D721Med (cell line): ENCODE results near the gene LAMB4.

Experiments
- DNase-seq: peaks from one replicate; pipeline ENCODE4 v3.0.0; 2011; ENCODE audit warnings: low spot score; ENCODE audit not compliant: insufficient read length
- FAIRE-seq: peaks from 2 replicates; lab custom pipeline; 2011; peaks lifted over from hg19 to GRCh38; lab: Jason Lieb, UNC
- CTCF ChIP-seq: IDR thresholded peaks from 2 replicates; pipeline ENCODE4 v1.5.1; 2012; ENCODE audit warnings: mild to moderate bottlenecking, control low read depth; ENCODE audit not compliant: insufficient read depth; ENCODE audit errors: missing control alignments

Gene LAMB4

GRCh38 chr7:108109221-108109908 is 20.8 kb downstream of the LAMB4 start:
- FAIRE-seq: peak; percentile 58
- peak; percentile 59 for TF ChIP-seq CTCF
- DNase-seq: no peak

DNA sequence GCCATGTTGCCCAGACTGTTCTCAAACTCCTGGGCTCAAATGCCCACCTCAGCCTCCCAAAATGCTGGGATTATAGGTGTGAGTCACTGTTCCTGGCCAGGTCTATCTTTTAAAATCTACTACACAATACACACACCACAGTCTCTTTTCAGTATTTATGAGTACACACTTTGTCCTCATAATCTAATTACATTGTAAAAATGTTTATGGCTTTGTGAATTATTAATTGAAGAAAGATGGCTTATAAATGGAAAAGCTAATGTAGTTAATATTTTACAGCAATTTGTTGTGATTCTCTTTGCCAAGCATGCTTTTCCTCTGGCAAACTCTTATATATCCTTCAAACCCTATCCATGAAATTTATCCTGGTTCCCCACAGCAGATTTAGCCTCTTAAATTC is 22.0 kb downstream of the LAMB4 start:
- FAIRE-seq (no peak), DNase-seq (no peak)
- no peak for TF ChIP-seq CTCF

DNA sequence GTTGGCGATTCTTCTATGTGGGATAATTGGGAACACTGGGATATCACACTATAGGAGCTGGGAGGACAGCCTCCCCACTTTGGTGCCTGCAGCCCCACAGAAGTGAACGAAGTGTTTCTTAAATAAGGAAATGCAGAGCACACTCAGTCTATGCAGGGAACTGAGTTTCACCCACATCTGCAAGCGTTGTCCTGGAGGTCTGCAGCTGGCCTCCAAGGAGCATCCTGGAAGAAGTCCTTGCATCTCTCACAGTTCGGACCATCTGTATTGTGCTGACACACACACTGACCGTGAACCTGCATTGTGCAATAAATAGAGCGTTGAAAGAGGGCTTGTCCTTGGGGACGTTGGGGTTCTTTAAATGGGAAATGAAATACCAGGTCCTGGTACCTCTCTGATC is 25.8 kb downstream of the LAMB4 start:
- no peak for FAIRE-seq
- TF ChIP-seq CTCF: no peak
- no peak for DNase-seq

- FAIRE-seq (no peak), DNase-seq (no peak)
- no peak for TF ChIP-seq CTCF
Observed at GRCh38 chr7:108103558-108104298, 26.4 kb downstream of the LAMB4 start.

GRCh38 chr7:108102671-108103312 is 27.4 kb downstream of the LAMB4 start:
- DNase-seq (no peak), FAIRE-seq (no peak)
- no peak for TF ChIP-seq CTCF

DNA sequence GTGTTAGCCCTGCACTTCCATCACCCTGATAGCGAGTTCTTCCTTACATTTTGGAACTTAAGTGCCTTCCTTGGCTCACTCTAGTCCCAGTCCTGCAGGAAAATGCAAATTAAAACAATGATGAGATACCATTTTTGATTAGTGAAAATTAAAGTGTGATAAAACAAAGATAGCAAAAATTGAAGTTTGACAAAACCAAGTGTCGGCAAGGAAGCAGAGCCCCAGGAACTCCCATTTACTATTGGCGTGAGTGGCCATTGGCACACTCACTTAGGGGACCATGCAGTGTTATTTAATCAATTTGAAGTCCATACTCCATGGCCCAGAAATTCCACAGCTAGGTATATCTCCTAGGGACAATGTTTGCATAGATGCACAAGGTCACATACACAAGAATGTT is 28.4 kb downstream of the LAMB4 start:
- FAIRE-seq (no peak), DNase-seq (no peak)
- no peak for TF ChIP-seq CTCF
